ENCODE results near the gene RBM17.

DNA sequence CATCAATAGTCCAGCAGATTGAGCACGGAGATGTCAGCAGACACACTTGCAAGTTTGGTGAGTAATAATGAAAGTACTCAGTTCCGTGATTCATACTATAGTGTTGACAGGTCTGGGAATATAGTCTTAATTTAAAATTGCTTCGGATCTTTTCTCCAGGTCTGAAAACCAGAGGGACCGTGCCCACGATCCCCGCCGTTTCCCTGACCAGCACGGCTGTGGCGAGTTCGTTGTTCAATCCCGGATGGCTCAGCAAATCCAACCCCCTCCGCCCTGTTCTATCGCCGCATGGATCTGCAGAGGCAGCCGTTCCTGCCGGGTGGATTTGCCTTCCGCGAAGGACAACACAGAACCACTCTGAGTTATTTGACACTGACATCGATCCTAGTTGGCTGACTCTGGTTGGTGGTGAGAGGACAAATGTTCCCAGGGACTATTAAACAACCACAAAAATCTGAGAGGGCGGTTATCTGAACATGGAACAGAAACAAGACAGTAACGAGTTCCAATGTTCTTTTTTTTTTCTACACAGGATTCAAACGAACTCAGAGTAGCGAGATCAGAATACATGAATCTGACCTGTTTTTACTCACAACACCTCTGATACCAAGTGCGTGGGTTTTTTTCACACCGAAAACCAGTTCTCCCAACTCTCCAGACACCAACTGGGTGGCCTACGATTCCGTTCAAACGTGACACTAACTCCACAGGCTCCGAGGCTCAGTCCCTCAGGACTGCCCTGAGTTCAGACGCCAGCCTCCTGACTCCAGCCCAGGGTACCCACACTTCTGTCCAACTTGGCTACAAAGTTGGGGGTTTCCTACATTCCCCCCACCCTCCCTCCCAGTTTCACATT, 52.7 kb downstream of the RBM17 start:
- no peak for TF ChIP-seq POLR2AphosphoS5 (IDR thresholded peaks at IDR 0.05; ENCODE audit: low read depth, low read length)
- TF ChIP-seq POLR2A (IDR thresholded peaks at IDR 0.05; ENCODE audit: low read depth, low read length), result no peak

Measured in GM12892 (cell line).